ENCODE measurements around the gene NCCRP1.

GRCh38 chr19:39160889-39161672 is 35.7 kb upstream of the NCCRP1 start:
- TF ChIP-seq, protein P1, sequence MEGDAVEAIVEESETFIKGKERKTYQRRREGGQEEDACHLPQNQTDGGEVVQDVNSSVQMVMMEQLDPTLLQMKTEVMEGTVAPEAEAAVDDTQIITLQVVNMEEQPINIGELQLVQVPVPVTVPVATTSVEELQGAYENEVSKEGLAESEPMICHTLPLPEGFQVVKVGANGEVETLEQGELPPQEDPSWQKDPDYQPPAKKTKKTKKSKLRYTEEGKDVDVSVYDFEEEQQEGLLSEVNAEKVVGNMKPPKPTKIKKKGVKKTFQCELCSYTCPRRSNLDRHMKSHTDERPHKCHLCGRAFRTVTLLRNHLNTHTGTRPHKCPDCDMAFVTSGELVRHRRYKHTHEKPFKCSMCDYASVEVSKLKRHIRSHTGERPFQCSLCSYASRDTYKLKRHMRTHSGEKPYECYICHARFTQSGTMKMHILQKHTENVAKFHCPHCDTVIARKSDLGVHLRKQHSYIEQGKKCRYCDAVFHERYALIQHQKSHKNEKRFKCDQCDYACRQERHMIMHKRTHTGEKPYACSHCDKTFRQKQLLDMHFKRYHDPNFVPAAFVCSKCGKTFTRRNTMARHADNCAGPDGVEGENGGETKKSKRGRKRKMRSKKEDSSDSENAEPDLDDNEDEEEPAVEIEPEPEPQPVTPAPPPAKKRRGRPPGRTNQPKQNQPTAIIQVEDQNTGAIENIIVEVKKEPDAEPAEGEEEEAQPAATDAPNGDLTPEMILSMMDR (IDR thresholded peaks at IDR 0.05) = no peak
- TF ChIP-seq POLR2A (IDR thresholded peaks at IDR 0.05) = no peak
